T-cell (primary cell): ENCODE results near the gene FBN1. TPM values are rescaled to one million over a fixed set of nuclear protein-coding genes. Genes with fewer than 3 reads are reported as not detected.

Experiments used
- ATAC-seq, 4 experiments: fragments of 200-7000 bp in 3 of 4; fragments of 150-1000 bp in 1 of 4; cut with Tn5 transposase; replicated peaks in 1 of 4; 1 replicate in 3 of 4; 2 replicates in 1 of 4; pipeline ENCODE4 v1.10.0; 2021; ENCODE audit warnings: moderate library complexity in 3 of 4, mild to moderate bottlenecking in 2 of 4, moderate number of reproducible peaks in 1 of 4
- CTCF ChIA-PET, 2 donors: fragments of 300-600 bp; sonication (Branson Sonifier 250); formaldehyde crosslinking; loops; one replicate each; lab custom pipeline; 2022; ENCODE audit warnings: antibody characterized with exemption in 2 of 2; lab: Charles Lee
- POLR2A ChIA-PET, 2 donors: fragments of 300-600 bp; sonication (Branson Sonifier 250); formaldehyde crosslinking; loops; one replicate each; lab custom pipeline; 2022; ENCODE audit warnings: antibody characterized with exemption in 2 of 2; lab: Charles Lee
- DNase-seq, 35 experiments: peaks; one replicate each; pipeline versions ENCODE4 v3.0.0 to v3.0.0-alpha.2; 2013 to 2023
- H3K27ac ChIP-seq: one replicate; pipeline ENCODE4 v1.5.1; 2013; ENCODE audit warnings: low read length
- H3K27me3 ChIP-seq, 2 experiments: replicated peaks in 1 of 2; 1 replicate in 1 of 2; 2 replicates in 1 of 2; pipeline versions ENCODE4 v1.6.1 to v1.7.0; 2013; ENCODE audit warnings: low read length in 1 of 2, mixed read lengths in 1 of 2; ENCODE audit not compliant: control insufficient read depth in 2 of 2, insufficient read depth in 2 of 2; ENCODE audit errors: extremely low read depth in 1 of 2
- H3K36me3 ChIP-seq, 2 donors: 1 replicate in 1 of 2; 2 replicates in 1 of 2; pipeline versions ENCODE4 v1.6.1 to v1.7.0; 2013; ENCODE audit warnings: low read length in 1 of 2; ENCODE audit not compliant: control insufficient read depth in 2 of 2, insufficient read depth in 1 of 2; ENCODE audit errors: extremely low read depth in 1 of 2
- H3K4me1 ChIP-seq, 2 experiments: 1 replicate in 1 of 2; 2 replicates in 1 of 2; pipeline versions ENCODE4 v1.6.1 to v1.7.0; 2013; ENCODE audit warnings: low read length in 2 of 2, mixed read lengths in 1 of 2; ENCODE audit not compliant: insufficient read depth in 2 of 2, control insufficient read depth in 1 of 2; ENCODE audit errors: extremely low read depth in 1 of 2
- H3K4me3 ChIP-seq, 2 donors: 1 replicate in 1 of 2; 2 replicates in 1 of 2; pipeline versions ENCODE4 v1.5.1 to v1.7.0; 2013; ENCODE audit warnings: mild to moderate bottlenecking in 2 of 2, low read length in 1 of 2, moderate library complexity in 1 of 2; ENCODE audit not compliant: control insufficient read depth in 1 of 2; ENCODE audit errors: extremely low read depth in 1 of 2
- H3K9me3 ChIP-seq: 2 replicates; pipeline ENCODE4 v1.7.0; 2013
- H3K27ac Mint-ChIP-seq, 2 donors: one replicate each; pipeline ENCODE4 v1.8.0; 2020 to 2021; ENCODE audit warnings: mild to moderate bottlenecking in 2 of 2, mixed read lengths in 2 of 2
- H3K27me3 Mint-ChIP-seq, 2 donors: one replicate each; pipeline ENCODE4 v1.8.0; 2021 to 2022; ENCODE audit warnings: mixed read lengths in 2 of 2
- H3K36me3 Mint-ChIP-seq: one replicate; pipeline ENCODE4 v1.8.0; 2021; ENCODE audit warnings: mixed read lengths
- H3K4me1 Mint-ChIP-seq, 3 donors: one replicate each; pipeline ENCODE4 v1.8.0; 2020 to 2022; ENCODE audit warnings: mixed read lengths in 3 of 3, mild to moderate bottlenecking in 1 of 3
- H3K4me3 Mint-ChIP-seq, 3 donors: one replicate each; pipeline ENCODE4 v1.8.0; 2020 to 2022; ENCODE audit warnings: mild to moderate bottlenecking in 3 of 3, mixed read lengths in 3 of 3, moderate library complexity in 3 of 3
- H3K9me3 Mint-ChIP-seq, 3 donors: one replicate each; pipeline ENCODE4 v1.8.0; 2020 to 2022; ENCODE audit warnings: mixed read lengths in 3 of 3
- WGBS: methylation state at CpG from one replicate; pipeline ENCODE4 v1.1.5; 2013; ENCODE audit warnings: missing lambda C conversion rate; ENCODE audit not compliant: insufficient coverage; 5-methylcytosine and 5-hydroxymethylcytosine counted together
- total RNA-seq, 35 experiments: library from RNA in 6 of 35; stranded (reverse) in 6 of 35; fragments of 120-200 nt in 1 of 35; gene quantifications; one replicate each; pipeline versions ENCODE4 v1.2.1 to v1.2.4 and lab custom pipeline; 2013 to 2026

The FBN1 gene
- total RNA-seq, 5 donors from 2014 or later (not counting 1 experiment from before 2014, with no cell fraction given), result 0.28 to 1.2 (median 0.79) TPM

DNA sequence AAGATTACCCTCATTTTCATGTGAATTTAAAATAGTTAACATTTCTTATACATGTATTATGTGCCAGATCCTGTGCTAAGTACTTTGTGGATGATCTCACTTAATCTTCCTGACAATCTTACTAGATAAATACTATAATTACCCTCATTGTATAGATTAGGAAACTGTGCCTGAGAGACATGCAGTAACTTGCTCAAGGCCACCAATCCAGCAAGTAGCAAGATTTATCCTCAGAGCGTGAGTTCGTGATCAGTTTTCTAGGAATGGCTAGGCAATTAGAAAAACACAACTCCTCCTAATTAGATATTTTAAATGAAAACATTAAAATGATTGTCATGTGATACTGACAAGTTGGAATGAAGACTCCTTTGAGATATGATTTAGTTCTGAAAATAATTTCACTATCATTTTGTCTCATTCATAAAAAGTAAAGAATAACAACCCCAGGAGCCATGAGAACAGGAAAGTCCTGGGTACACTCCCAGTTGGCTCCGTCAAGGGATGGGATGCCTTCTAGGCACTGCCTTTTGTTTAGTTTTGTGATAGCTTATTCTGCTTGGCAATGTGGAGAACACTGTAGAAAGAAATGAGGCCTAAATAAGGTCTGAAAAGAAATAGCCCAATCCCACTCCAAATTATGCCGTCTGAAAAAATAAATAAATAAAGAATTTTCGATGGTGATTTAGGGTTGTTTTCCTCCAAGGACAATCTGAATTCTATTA lies 61.3 kb downstream of the FBN1 start:
- Histone ChIP-seq H3K9me3 (no peaks in the 10 kb centered on the region), H3K27me3 (no peaks in the 10 kb centered on the region), H3K27ac (no peak overlapping the region), H3K36me3 (no peaks in the 10 kb centered on the region), H3K4me1 (no peaks in the 10 kb centered on the region), H3K4me3 (no peak overlapping the region)
- Mint-ChIP-seq H3K4me1 (no peaks in the 10 kb centered on the region), H3K9me3 (no peaks in the 10 kb centered on the region), H3K36me3 (no peaks in the 10 kb centered on the region), H3K4me3 (no peak overlapping the region), H3K27ac (no peak overlapping the region), H3K27me3 (peaks cover 0 to 4% of the 10 kb centered on the region in 2 donors)
- ChIA-PET POLR2A (no interaction called here), CTCF (no interaction called here)
- ATAC-seq (no peak), DNase-seq (no peak)
- WGBS, result no CpG with 5 or more reads among the region's 5 CpGs

DNA sequence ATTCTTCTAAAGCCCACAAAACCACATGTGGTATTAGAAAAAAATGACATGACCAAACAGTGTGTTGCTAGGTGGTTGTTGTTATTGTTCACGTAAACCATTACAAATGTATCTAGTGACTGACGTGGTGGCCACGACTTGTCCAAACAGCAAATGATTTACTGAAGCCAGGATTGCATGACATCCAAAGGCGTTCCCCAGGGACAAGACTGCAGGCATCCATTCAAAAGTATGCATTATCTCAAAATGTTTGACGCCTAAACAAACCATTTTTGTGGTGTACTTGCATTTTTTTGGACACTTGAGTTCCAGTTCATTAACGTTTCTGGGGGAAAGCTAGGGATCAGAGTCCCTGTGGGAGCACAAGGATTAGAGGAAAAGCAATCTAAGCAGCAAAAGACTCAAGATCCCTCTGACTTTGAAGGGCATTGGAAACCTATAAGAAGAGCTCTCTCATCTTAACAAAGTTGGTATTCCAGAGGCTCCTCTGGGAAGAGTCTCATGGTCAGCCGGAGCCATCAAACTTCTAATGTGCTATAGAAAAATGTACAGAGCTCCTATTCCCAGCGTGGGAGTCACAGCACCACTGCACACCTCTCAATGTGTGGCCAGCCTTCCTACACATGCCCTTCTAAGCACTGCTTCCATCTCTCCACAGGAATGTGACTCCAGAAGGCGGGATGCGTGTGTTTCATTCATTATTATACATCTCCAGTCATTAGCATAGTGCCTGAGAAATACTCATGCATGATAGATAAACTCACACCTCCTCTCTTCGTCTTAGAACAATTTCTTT lies 62.9 kb downstream of the FBN1 start:
- Histone ChIP-seq H3K27me3 (no peaks in the 10 kb centered on the region), H3K36me3 (no peaks in the 10 kb centered on the region), H3K27ac (no peak overlapping the region), H3K4me1 (no peaks in the 10 kb centered on the region), H3K9me3 (no peaks in the 10 kb centered on the region), H3K4me3 (no peak overlapping the region)
- ATAC-seq, result no peak
- H3K4me1 Mint-ChIP-seq, result no peaks in the 10 kb centered on the region
- 74% methylated on average over 7 of the region's 11 CpGs for WGBS
- H3K4me3 Mint-ChIP-seq, result no peak overlapping the region
- H3K27me3 Mint-ChIP-seq, result peaks cover 0 to 4% of the 10 kb centered on the region in 2 donors
- no peaks in the 10 kb centered on the region for H3K9me3 Mint-ChIP-seq
- H3K27ac Mint-ChIP-seq, result no peak overlapping the region
- CTCF ChIA-PET, result no interaction called here
- no peak for DNase-seq
- H3K36me3 Mint-ChIP-seq, result no peaks in the 10 kb centered on the region
- POLR2A ChIA-PET, result no interaction called here

- ChIA-PET CTCF (no interaction called here), POLR2A (no interaction called here)
- H3K36me3 ChIP-seq, result no peaks in the 10 kb centered on the region
- Mint-ChIP-seq H3K27me3 (no peaks in the 10 kb centered on the region), H3K9me3 (no peaks in the 10 kb centered on the region), H3K4me1 (no peaks in the 10 kb centered on the region), H3K36me3 (no peaks in the 10 kb centered on the region), H3K4me3 (no peak overlapping the region), H3K27ac (no peak overlapping the region)
- no peaks in the 10 kb centered on the region for H3K27me3 ChIP-seq
- WGBS, result 90% methylated on average over 4 of the region's 4 CpGs
- ATAC-seq (no peak), DNase-seq (no peak)
- H3K4me1 ChIP-seq, result no peaks in the 10 kb centered on the region
- no peak overlapping the region for H3K4me3 ChIP-seq
- no peak overlapping the region for H3K27ac ChIP-seq
- no peaks in the 10 kb centered on the region for H3K9me3 ChIP-seq
These were observed 64.3 kb downstream of the FBN1 start for GRCh38 chr15:48581219-48581618.

- H3K36me3 Mint-ChIP-seq, result no peaks in the 10 kb centered on the region
- no peaks in the 10 kb centered on the region for H3K4me1 Mint-ChIP-seq
- ChIA-PET CTCF (no interaction called here), POLR2A (no interaction called here)
- no peak for ATAC-seq
- no peak overlapping the region for H3K4me3 ChIP-seq
- no peaks in the 10 kb centered on the region for H3K27me3 ChIP-seq
- no peaks in the 10 kb centered on the region for H3K9me3 ChIP-seq
- H3K27me3 Mint-ChIP-seq, result no peaks in the 10 kb centered on the region
- no peak overlapping the region for H3K4me3 Mint-ChIP-seq
- DNase-seq, result no peak
- H3K27ac Mint-ChIP-seq, result no peak overlapping the region
- no CpG with 5 or more reads among the region's 2 CpGs for WGBS
- H3K4me1 ChIP-seq, result no peaks in the 10 kb centered on the region
- no peaks in the 10 kb centered on the region for H3K9me3 Mint-ChIP-seq
- H3K27ac ChIP-seq, result no peak overlapping the region
- H3K36me3 ChIP-seq, result no peaks in the 10 kb centered on the region
These were observed 64.8 kb downstream of the FBN1 start for GRCh38 chr15:48580736-48581135.

DNA sequence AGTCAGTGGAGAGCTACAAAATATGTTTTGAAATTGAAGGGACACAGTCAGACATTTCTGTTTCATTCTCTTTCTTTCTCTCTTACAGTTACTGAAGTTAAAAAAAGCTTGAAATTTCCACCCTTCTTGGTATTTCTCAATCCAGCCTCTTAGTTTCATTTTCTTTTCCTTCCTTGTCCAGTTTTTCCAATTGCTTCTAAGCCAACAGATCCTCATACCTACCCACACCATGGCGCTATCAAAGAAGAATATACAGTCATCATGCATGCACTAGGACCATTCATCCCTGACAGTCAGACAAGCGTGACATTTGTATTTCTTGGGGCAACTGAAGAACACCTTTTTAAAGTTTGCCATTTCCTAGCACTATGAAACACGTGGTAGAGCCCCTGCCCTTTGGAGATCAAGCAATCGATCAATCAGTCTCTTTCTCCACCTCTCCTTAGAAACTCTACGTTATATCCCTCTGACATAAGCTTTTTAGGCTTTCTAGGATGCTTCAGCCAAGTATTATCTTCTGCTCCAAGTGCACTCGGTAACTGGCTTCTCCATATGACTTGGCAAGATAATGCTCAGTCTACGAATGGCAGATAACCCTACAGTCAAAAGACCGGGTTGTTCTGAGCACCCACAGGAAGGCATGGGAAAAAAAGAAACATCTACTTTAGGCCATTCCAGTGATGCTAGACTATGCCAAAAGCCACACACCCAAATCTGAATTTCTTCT lies 65.4 kb downstream of the FBN1 start:
- no peak for ATAC-seq
- no peaks in the 10 kb centered on the region for H3K9me3 ChIP-seq
- POLR2A ChIA-PET, result interaction anchor here in 1 of 2 donors (1.1 kb wide), 1 partner anchor 10 kb away, joined by 3 read pairs; no protein-coding TSS in a partner anchor
- H3K27me3 Mint-ChIP-seq, result no peaks in the 10 kb centered on the region
- H3K4me3 Mint-ChIP-seq, result no peak overlapping the region
- no peaks in the 10 kb centered on the region for H3K4me1 Mint-ChIP-seq
- 80% methylated on average over 7 of the region's 8 CpGs for WGBS
- H3K27ac ChIP-seq, result no peak overlapping the region
- H3K36me3 ChIP-seq, result no peaks in the 10 kb centered on the region
- DNase-seq, result no peak
- H3K9me3 Mint-ChIP-seq, result no peaks in the 10 kb centered on the region
- CTCF ChIA-PET, result no interaction called here
- H3K27me3 ChIP-seq, result no peaks in the 10 kb centered on the region
- H3K36me3 Mint-ChIP-seq, result no peaks in the 10 kb centered on the region
- H3K27ac Mint-ChIP-seq, result no peak overlapping the region
- H3K4me1 ChIP-seq, result no peaks in the 10 kb centered on the region
- H3K4me3 ChIP-seq, result no peak overlapping the region

DNA sequence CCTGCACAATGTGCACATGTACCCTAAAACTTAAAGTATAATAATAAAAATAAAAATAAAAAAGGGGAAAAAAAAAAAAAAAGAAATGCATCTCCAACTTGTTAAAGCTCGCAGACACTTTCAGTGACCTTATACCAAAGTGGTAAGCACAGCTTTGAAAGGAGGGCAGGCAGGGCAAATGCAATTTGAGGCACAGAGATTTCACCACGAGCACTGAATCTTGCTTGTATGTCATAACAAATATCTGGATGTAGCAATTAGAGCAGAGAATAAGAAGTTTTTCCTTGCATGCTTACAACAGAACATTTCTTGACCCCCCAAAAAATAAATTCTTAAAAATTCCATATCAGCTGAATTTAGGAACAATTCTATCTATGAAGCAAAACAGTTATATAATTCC lies 66.5 kb downstream of the FBN1 start:
- Mint-ChIP-seq H3K27ac (no peak overlapping the region), H3K27me3 (no peaks in the 10 kb centered on the region), H3K4me1 (no peaks in the 10 kb centered on the region), H3K36me3 (no peaks in the 10 kb centered on the region), H3K4me3 (no peak overlapping the region), H3K9me3 (no peaks in the 10 kb centered on the region)
- DNase-seq (no peak), ATAC-seq (no peak)
- Histone ChIP-seq H3K9me3 (no peaks in the 10 kb centered on the region), H3K4me3 (no peak overlapping the region), H3K36me3 (no peaks in the 10 kb centered on the region), H3K4me1 (no peaks in the 10 kb centered on the region), H3K27me3 (no peaks in the 10 kb centered on the region), H3K27ac (no peak overlapping the region)
- WGBS, result 80% methylated on average over 1 of the region's 2 CpGs
- POLR2A ChIA-PET, result interaction anchor here in 1 of 2 donors (1.1 kb wide), 1 partner anchor 11 kb away, joined by 3 read pairs; no protein-coding TSS in a partner anchor
- CTCF ChIA-PET, result no interaction called here
